Endothelial cell of umbilical vein (primary cell): Measurements from ENCODE around the gene COL1A1. TPM values are rescaled to one million over a fixed set of nuclear protein-coding genes. Genes with fewer than 3 reads are reported as not detected.

Experiments
- BruUV-seq: library from RNA; stranded (reverse); fragments of 400-500 nt; replicated peaks from 2 replicates; lab custom pipeline; 2021; lab: Mats Ljungman, UMichigan
- CTCF ChIA-PET: fragments of 300-600, 350-600 bp; sonication (Branson Sonifier 250); formaldehyde crosslinking; loops from one replicate; lab custom pipeline; 2021; ENCODE audit warnings: antibody characterized with exemption, inconsistent platforms; lab: Charles Lee
- POLR2A ChIA-PET: fragments of 300-600, 350-600 bp; sonication (Branson Sonifier 250); formaldehyde crosslinking; loops from one replicate; lab custom pipeline; 2021; ENCODE audit warnings: antibody characterized with exemption, inconsistent platforms; lab: Charles Lee
- DNase-seq: peaks from one replicate; pipeline ENCODE4 v3.0.0-alpha.2; 2011; ENCODE audit warnings: low read depth, low spot score
- FAIRE-seq: peaks from 2 replicates; lab custom pipeline; 2011; peaks lifted over from hg19 to GRCh38; lab: Jason Lieb, UNC
- H2AFZ ChIP-seq: 2 replicates; pipeline ENCODE4 v1.6.0; 2012; ENCODE audit warnings: low read depth, low read length, control low read depth, inconsistent platforms
- H3K27ac ChIP-seq: 2 replicates; pipeline ENCODE4 v1.5.1; 2011; ENCODE audit warnings: low read depth, mild to moderate bottlenecking, control low read depth, low read length, moderate library complexity; ENCODE audit not compliant: insufficient read depth
- H3K27me3 ChIP-seq, 2 experiments: 2 replicates each; pipeline versions ENCODE4 v1.6.0 to v1.6.1; 2011; ENCODE audit warnings: low read length in 2 of 2, mixed read lengths in 1 of 2; ENCODE audit not compliant: control insufficient read depth in 2 of 2, insufficient read depth in 2 of 2
- H3K36me3 ChIP-seq, 2 experiments: 2 replicates in 1 of 2; 3 replicates in 1 of 2; pipeline ENCODE4 v1.5.1; 2011; ENCODE audit warnings: low read length in 2 of 2, mild to moderate bottlenecking in 1 of 2, moderate library complexity in 1 of 2; ENCODE audit not compliant: control insufficient read depth in 2 of 2, insufficient read depth in 2 of 2; ENCODE audit errors: extremely low read depth in 1 of 2
- H3K4me1 ChIP-seq: 3 replicates; pipeline ENCODE4 v1.5.1; 2011; ENCODE audit warnings: mild to moderate bottlenecking, low read length; ENCODE audit not compliant: control insufficient read depth, insufficient read depth; ENCODE audit errors: extremely low read depth
- H3K4me2 ChIP-seq: 2 replicates; pipeline ENCODE4 v1.6.1; 2011; ENCODE audit warnings: low read length, control low read depth, mixed read lengths; ENCODE audit not compliant: insufficient read depth
- H3K4me3 ChIP-seq, 3 experiments: fragments of 200-600 bp in 1 of 3; sonication (generic), shearing (Covaris generic) in 1 of 3; replicated peaks in 1 of 3; 2 replicates each; pipeline ENCODE4 v1.5.1; 2011 to 2016; ENCODE audit warnings: control low read depth in 3 of 3, low read length in 3 of 3, mild to moderate bottlenecking in 2 of 3, inconsistent platforms in 1 of 3, low read depth in 1 of 3, moderate library complexity in 1 of 3; ENCODE audit not compliant: insufficient read depth in 1 of 3
- H3K79me2 ChIP-seq: 2 replicates; pipeline ENCODE4 v1.6.0; 2012; ENCODE audit warnings: low read length, inconsistent platforms; ENCODE audit not compliant: control insufficient read depth, insufficient read depth
- H3K9ac ChIP-seq: replicated peaks from 2 replicates; pipeline ENCODE3; 2011; ENCODE audit warnings: low read length, control low read depth; ENCODE audit not compliant: insufficient read depth; ENCODE audit errors: extremely low read depth
- H3K9me1 ChIP-seq: replicated peaks from 3 replicates; pipeline ENCODE4 v1.6.0; 2011; ENCODE audit warnings: mild to moderate bottlenecking, low read length; ENCODE audit not compliant: control insufficient read depth, insufficient read depth; ENCODE audit errors: extremely low read depth
- H3K9me3 ChIP-seq: replicated peaks from 2 replicates; pipeline ENCODE4 v1.5.1; 2012; ENCODE audit warnings: low read length, inconsistent platforms; ENCODE audit not compliant: control insufficient read depth, insufficient read depth
- H4K20me1 ChIP-seq: replicated peaks from 2 replicates; pipeline ENCODE3; 2011; ENCODE audit warnings: mild to moderate bottlenecking, low read length; ENCODE audit not compliant: control insufficient read depth, insufficient read depth; ENCODE audit errors: extremely low read depth
- EZH2 ChIP-seq: IDR thresholded peaks from 2 replicates; pipeline ENCODE4 v1.6.1; 2012; ENCODE audit warnings: borderline replicate concordance, low read depth, mild to moderate bottlenecking, moderate library complexity, low read length, inconsistent platforms; ENCODE audit not compliant: severe bottlenecking
- FOS ChIP-seq: IDR thresholded peaks from 2 replicates; pipeline ENCODE4 v1.6.1; 2011; ENCODE audit warnings: mild to moderate bottlenecking, low read length, moderate library complexity, borderline replicate concordance; ENCODE audit not compliant: insufficient read depth
- GATA2 ChIP-seq: IDR thresholded peaks from 2 replicates; pipeline ENCODE4 v1.7.0; 2011; ENCODE audit warnings: low read depth, mild to moderate bottlenecking, moderate library complexity, mixed read lengths, low read length; ENCODE audit not compliant: insufficient read length, insufficient read depth
- JUN ChIP-seq: IDR thresholded peaks from 2 replicates; pipeline ENCODE4 v1.6.1; 2011; ENCODE audit warnings: borderline replicate concordance, low read depth; ENCODE audit not compliant: insufficient read length, insufficient read depth
- MYC ChIP-seq: IDR thresholded peaks from one replicate; pipeline ENCODE4 v1.6.1; 2011; ENCODE audit warnings: mild to moderate bottlenecking, low read depth, low read length
- POLR2A ChIP-seq: IDR thresholded peaks from 2 replicates; pipeline ENCODE4 v1.6.1; 2012; ENCODE audit warnings: low read depth, mild to moderate bottlenecking, control low read depth, low read length
- POLR2AphosphoS5 ChIP-seq: IDR thresholded peaks from 2 replicates; pipeline ENCODE4 v1.6.1; 2012; ENCODE audit warnings: low read depth, mild to moderate bottlenecking, control low read depth, low read length, moderate library complexity; ENCODE audit not compliant: insufficient read depth
- dilution Hi-C: fragments of 300-500 bp; cut with MboI; formaldehyde crosslinking; loops from one replicate; pipeline ENCODE4 v1.15.0; 2019; ENCODE audit warnings: low sequenced_read_pairs; ENCODE audit not compliant: extremely low pct_ligation_motif_present
- intact Hi-C: fragments of 100-400 bp; cut with micrococcal nuclease; formaldehyde crosslinking; loops from one replicate; pipeline ENCODE4 v1.10.0; 2022
- polyA plus RNA-seq, 4 experiments: library from polyadenylated mRNA; depleted of rRNA in 3 of 4; stranded (reverse) in 3 of 4; unstranded in 1 of 4; fragments of >200 nt; gene quantifications; 2 replicates each; pipeline versions ENCODE4 v1.2.1 to v1.2.3, GENCODE V29; 2011 to 2012; ENCODE audit warnings: missing spikeins in 1 of 4
- total RNA-seq: library from RNA; stranded (reverse); gene quantifications from 2 replicates; pipeline ENCODE4 v1.2.3, GENCODE V29; 2021
- TF ChIP-seq, protein P1 (sequence below): IDR thresholded peaks from 2 replicates; pipeline ENCODE4 v1.6.1; 2011; ENCODE audit not compliant: insufficient read depth, insufficient read length
- TF ChIP-seq, protein P2 (sequence below), 2 donors: IDR thresholded peaks; 1 replicate in 1 of 2; 2 replicates in 1 of 2; pipeline ENCODE4 v1.5.1; 2011; ENCODE audit warnings: low read length in 2 of 2, mild to moderate bottlenecking in 2 of 2, moderate library complexity in 2 of 2, control low read depth in 1 of 2, inconsistent platforms in 1 of 2, low read depth in 1 of 2; ENCODE audit not compliant: insufficient read depth in 1 of 2; ENCODE audit errors: extremely low read depth in 1 of 2

COL1A1 gene
- total and polyA plus RNA-seq, 2 donors (not counting 3 experiments of a cell fraction or from before 2014, with no cell fraction given), result 0.07 TPM

DNA sequence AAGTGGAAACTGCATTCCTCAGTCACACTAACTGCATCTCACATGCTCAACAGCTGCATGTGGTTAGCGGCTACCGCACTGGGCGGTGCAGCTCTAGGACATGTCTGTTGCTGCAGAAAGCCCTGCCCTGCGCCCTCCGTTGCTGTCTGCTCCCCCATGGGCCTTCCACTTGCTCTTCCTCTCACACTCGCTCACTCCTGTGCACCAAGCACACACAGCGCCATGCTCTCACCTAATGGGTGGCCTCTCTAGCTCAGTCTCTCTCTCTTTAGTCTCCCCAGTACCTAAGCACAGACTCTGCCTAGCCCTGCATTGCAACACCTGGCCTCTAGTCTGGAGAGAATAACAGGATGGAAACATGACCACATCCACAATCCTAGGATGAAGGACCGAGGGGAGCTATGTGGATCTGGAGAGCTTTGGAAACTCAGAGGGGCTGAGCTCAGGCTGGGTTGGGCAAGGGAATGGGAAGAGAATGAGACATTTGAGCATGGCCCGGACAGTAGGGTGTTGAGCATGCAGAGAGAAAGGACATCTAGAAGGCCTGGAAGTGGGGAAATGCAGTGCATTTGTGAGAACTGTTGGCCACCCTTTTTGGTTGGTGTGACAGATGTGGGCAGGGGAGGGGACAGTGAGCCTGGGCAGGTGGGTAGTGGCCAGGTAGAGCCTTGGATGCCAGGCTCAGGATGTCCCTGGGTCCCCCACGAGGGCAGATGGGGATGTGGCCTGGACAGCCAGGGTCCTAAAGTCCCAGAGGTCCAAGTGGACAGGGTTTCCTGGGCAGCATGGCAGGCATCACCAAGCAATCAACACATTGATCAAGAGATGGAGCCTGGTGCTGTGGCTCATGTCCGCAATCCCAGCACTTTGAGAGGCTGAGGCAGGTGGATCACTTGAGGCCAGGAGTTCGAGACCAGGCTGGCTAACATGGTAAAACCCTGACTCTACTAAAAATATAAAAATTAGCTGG lies 19.6 kb downstream of the COL1A1 start:
- dilution Hi-C loops (no loop called here), intact Hi-C loops (no loop called here)
- Histone ChIP-seq H3K9me3 (no peaks in the 10 kb centered on the region), H3K27me3 (no peaks in the 10 kb centered on the region), H3K4me1 (peaks cover 12% of the 10 kb centered on the region), H3K9ac (no peak overlapping the region), H3K36me3 (no peaks in the 10 kb centered on the region), H2AFZ (no peak overlapping the region), H4K20me1 (no peaks in the 10 kb centered on the region), H3K4me2 (no peak overlapping the region), H3K9me1 (no peaks in the 10 kb centered on the region), H3K4me3 (no peak overlapping the region), H3K27ac (no peak overlapping the region), H3K79me2 (no peaks in the 10 kb centered on the region)
- no peak for FAIRE-seq
- no peak for DNase-seq
- CTCF ChIA-PET, result interaction anchor here (1.1 to 1.6 kb wide), 6 partner anchors 7 to 20 kb away, joined by 3 to 8 read pairs (median 4); no protein-coding TSS in a partner anchor
- BruUV-seq, result no TSS peak
- TF ChIP-seq MYC (no peak), GATA2 (no peak), POLR2A (no peak), FOS (no peak), JUN (no peak), EZH2 (no peak), POLR2AphosphoS5 (no peak)
- TF ChIP-seq, protein P1, sequence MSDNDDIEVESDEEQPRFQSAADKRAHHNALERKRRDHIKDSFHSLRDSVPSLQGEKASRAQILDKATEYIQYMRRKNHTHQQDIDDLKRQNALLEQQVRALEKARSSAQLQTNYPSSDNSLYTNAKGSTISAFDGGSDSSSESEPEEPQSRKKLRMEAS, result no peak
- TF ChIP-seq, protein P2, sequence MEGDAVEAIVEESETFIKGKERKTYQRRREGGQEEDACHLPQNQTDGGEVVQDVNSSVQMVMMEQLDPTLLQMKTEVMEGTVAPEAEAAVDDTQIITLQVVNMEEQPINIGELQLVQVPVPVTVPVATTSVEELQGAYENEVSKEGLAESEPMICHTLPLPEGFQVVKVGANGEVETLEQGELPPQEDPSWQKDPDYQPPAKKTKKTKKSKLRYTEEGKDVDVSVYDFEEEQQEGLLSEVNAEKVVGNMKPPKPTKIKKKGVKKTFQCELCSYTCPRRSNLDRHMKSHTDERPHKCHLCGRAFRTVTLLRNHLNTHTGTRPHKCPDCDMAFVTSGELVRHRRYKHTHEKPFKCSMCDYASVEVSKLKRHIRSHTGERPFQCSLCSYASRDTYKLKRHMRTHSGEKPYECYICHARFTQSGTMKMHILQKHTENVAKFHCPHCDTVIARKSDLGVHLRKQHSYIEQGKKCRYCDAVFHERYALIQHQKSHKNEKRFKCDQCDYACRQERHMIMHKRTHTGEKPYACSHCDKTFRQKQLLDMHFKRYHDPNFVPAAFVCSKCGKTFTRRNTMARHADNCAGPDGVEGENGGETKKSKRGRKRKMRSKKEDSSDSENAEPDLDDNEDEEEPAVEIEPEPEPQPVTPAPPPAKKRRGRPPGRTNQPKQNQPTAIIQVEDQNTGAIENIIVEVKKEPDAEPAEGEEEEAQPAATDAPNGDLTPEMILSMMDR (IDR thresholded peaks at IDR 0.05; ENCODE audit: extremely low read depth in 1 of 2, insufficient read depth in 1 of 2, low read depth in 1 of 2, low read length in 2 of 2), result no peak
- POLR2A ChIA-PET, result no interaction called here
